ENCODE results near the gene KLF17. TPM values are rescaled to one million over a fixed set of nuclear protein-coding genes. Genes with fewer than 3 reads are reported as not detected.

Gene KLF17
- not detected in 2 replicates for total RNA-seq

GRCh38 chr1:44118682-44119081, at the start of gene KLF17:
TSS of gene KLF17 (plus strand) at chr1:44118821. CDS start at chr1:44118908, 87 bp downstream.
- CTCF ChIA-PET = no interaction called here
- no peak for ATAC-seq (ENCODE audit: low read depth)
- DNase-seq = no peak
- Mint-ChIP-seq H3K9me3 (no peaks in the 10 kb centered on the region), H3K27me3 (peaks cover 7% of the 10 kb centered on the region), H3K4me3 (no peak within 1 kb of the TSS), H3K36me3 (ENCODE audit: low read depth) (no peaks in the 10 kb centered on the region), H3K27ac (no peak within 1 kb of the TSS), H3K4me1 (no peaks in the 10 kb centered on the region)
- POLR2A ChIA-PET = no interaction called here
- intact Hi-C loops (cut with micrococcal nuclease) = no loop called here
- no peak for TF ChIP-seq CTCF (IDR thresholded peaks at IDR 0.05)

GRCh38 chr1:44071461-44071860, 47.2 kb upstream of the KLF17 start:
- H3K4me1 Mint-ChIP-seq = peaks cover 59% of the 10 kb centered on the region
- no peaks in the 10 kb centered on the region for H3K9me3 Mint-ChIP-seq
- no peak for DNase-seq
- POLR2A ChIA-PET = no interaction called here
- H3K36me3 Mint-ChIP-seq (ENCODE audit: low read depth) = no peaks in the 10 kb centered on the region
- CTCF ChIA-PET = no interaction called here
- no peak overlapping the region for H3K4me3 Mint-ChIP-seq
- intact Hi-C loops (cut with micrococcal nuclease) = no loop called here
- no peak overlapping the region for H3K27ac Mint-ChIP-seq
- ATAC-seq (ENCODE audit: low read depth) = no peak
- no peaks in the 10 kb centered on the region for H3K27me3 Mint-ChIP-seq
- TF ChIP-seq CTCF (IDR thresholded peaks at IDR 0.05) = no peak

GRCh38 chr1:44072204-44072603, 46.4 kb upstream of the KLF17 start:
- Mint-ChIP-seq H3K27me3 (no peaks in the 10 kb centered on the region), H3K9me3 (no peaks in the 10 kb centered on the region), H3K27ac (no peak overlapping the region), H3K4me3 (no peak overlapping the region), H3K4me1 (peaks cover 54% of the 10 kb centered on the region), H3K36me3 (ENCODE audit: low read depth) (no peaks in the 10 kb centered on the region)
- no peak for ATAC-seq (ENCODE audit: low read depth)
- POLR2A ChIA-PET = interaction anchor here (0.7 kb wide), 1 partner anchor 79 kb away, joined by 3 read pairs; no protein-coding TSS in a partner anchor
- no peak for TF ChIP-seq CTCF (IDR thresholded peaks at IDR 0.05)
- intact Hi-C loops (cut with micrococcal nuclease) = no loop called here
- CTCF ChIA-PET = no interaction called here
- no peak for DNase-seq

- ChIA-PET CTCF (no interaction called here), POLR2A (no interaction called here)
- Mint-ChIP-seq H3K4me1 (peaks cover 48% of the 10 kb centered on the region), H3K4me3 (no peak overlapping the region), H3K9me3 (no peaks in the 10 kb centered on the region), H3K27ac (no peak overlapping the region), H3K36me3 (ENCODE audit: low read depth) (no peaks in the 10 kb centered on the region), H3K27me3 (no peaks in the 10 kb centered on the region)
- DNase-seq = no peak
- no peak for ATAC-seq (ENCODE audit: low read depth)
- intact Hi-C loops (cut with micrococcal nuclease) = no loop called here
- TF ChIP-seq CTCF (IDR thresholded peaks at IDR 0.05) = no peak
Observed at GRCh38 chr1:44072821-44073220, 45.8 kb upstream of the KLF17 start.

GRCh38 chr1:44073528-44073927, 45.1 kb upstream of the KLF17 start:
- H3K4me1 Mint-ChIP-seq = peaks cover 41% of the 10 kb centered on the region
- intact Hi-C loops (cut with micrococcal nuclease) = no loop called here
- no peaks in the 10 kb centered on the region for H3K27me3 Mint-ChIP-seq
- H3K4me3 Mint-ChIP-seq = no peak overlapping the region
- no peak for TF ChIP-seq CTCF (IDR thresholded peaks at IDR 0.05)
- CTCF ChIA-PET = no interaction called here
- POLR2A ChIA-PET = no interaction called here
- peak overlapping the region; percentile 36 for H3K27ac Mint-ChIP-seq
- no peak for DNase-seq
- no peaks in the 10 kb centered on the region for H3K36me3 Mint-ChIP-seq (ENCODE audit: low read depth)
- ATAC-seq (ENCODE audit: low read depth) = peak; percentile 54
- H3K9me3 Mint-ChIP-seq = no peaks in the 10 kb centered on the region
